B cell (primary cell): Measurements from ENCODE around the gene MED15. TPM values are rescaled to one million over a fixed set of nuclear protein-coding genes. Genes with fewer than 3 reads are reported as not detected.

Experiments
- ATAC-seq: fragments of 200-7000 bp; cut with Tn5 transposase; one replicate; pipeline ENCODE4 v1.10.0; 2021; ENCODE audit warnings: low read depth, mild to moderate bottlenecking, moderate number of reproducible peaks, moderate library complexity
- CTCF ChIA-PET: fragments of 350-600 bp; sonication (Branson Sonifier 250); formaldehyde crosslinking; loops from one replicate; lab custom pipeline; 2021; ENCODE audit warnings: antibody characterized with exemption, inconsistent platforms; lab: Charles Lee
- POLR2A ChIA-PET: fragments of 350-600 bp; sonication (Branson Sonifier 250); formaldehyde crosslinking; loops from one replicate; lab custom pipeline; 2021; ENCODE audit warnings: antibody characterized with exemption; lab: Charles Lee
- DNase-seq: peaks from one replicate; pipeline ENCODE4 v3.0.0; 2013
- H2AFZ ChIP-seq: 2 replicates; pipeline ENCODE4 v1.6.1; 2012; ENCODE audit warnings: mild to moderate bottlenecking, low read depth, low read length; ENCODE audit not compliant: insufficient read depth, poor library complexity, severe bottlenecking
- H3K27ac ChIP-seq, 2 donors: 1 replicate in 1 of 2; 2 replicates in 1 of 2; pipeline ENCODE4 v1.5.1; 2012 to 2013; ENCODE audit warnings: low read length in 2 of 2, mild to moderate bottlenecking in 2 of 2, moderate library complexity in 1 of 2
- H3K27me3 ChIP-seq, 4 experiments: fragments of 200-600 bp in 1 of 4; sonication (generic) in 1 of 4; replicated peaks in 1 of 4; 1 replicate in 2 of 4; 2 replicates in 2 of 4; pipeline versions ENCODE4 v1.6.1 to v1.7.0; 2013 to 2016; ENCODE audit warnings: low read length in 3 of 4, mild to moderate bottlenecking in 2 of 4, mixed read lengths in 1 of 4, moderate library complexity in 1 of 4; ENCODE audit not compliant: insufficient read depth in 4 of 4, control insufficient read depth in 3 of 4; ENCODE audit errors: control extremely low read depth in 1 of 4
- H3K36me3 ChIP-seq, 2 experiments: replicated peaks in 1 of 2; 1 replicate in 1 of 2; 2 replicates in 1 of 2; pipeline versions ENCODE4 v1.6.1 to v1.7.1; 2013; ENCODE audit warnings: low read length in 1 of 2; ENCODE audit not compliant: insufficient read depth in 2 of 2, control insufficient read depth in 1 of 2; ENCODE audit errors: control extremely low read depth in 1 of 2, extremely low read depth in 1 of 2
- H3K4me1 ChIP-seq, 2 donors: fragments of 200-600 bp in 1 of 2; sonication (generic) in 1 of 2; 1 replicate in 1 of 2; 2 replicates in 1 of 2; pipeline versions ENCODE4 v1.5.1 to v1.6.1; 2013 to 2017; ENCODE audit warnings: low read length in 2 of 2; ENCODE audit not compliant: control insufficient read depth in 2 of 2, insufficient read depth in 2 of 2
- H3K4me2 ChIP-seq: replicated peaks from 2 replicates; pipeline ENCODE3; 2012; ENCODE audit warnings: mild to moderate bottlenecking, low read depth, low read length; ENCODE audit not compliant: poor library complexity, severe bottlenecking
- H3K4me3 ChIP-seq, 5 experiments: fragments of 200-600 bp in 1 of 5; sonication (generic) in 1 of 5; 1 replicate in 3 of 5; 2 replicates in 2 of 5; pipeline versions ENCODE4 v1.5.1 to v1.7.0; 2011 to 2016; ENCODE audit warnings: low read length in 4 of 5, mild to moderate bottlenecking in 4 of 5, low read depth in 2 of 5, control low read depth in 1 of 5, moderate library complexity in 1 of 5; ENCODE audit not compliant: insufficient read depth in 1 of 5; ENCODE audit errors: control extremely low read depth in 1 of 5, extremely low read depth in 1 of 5
- H3K79me2 ChIP-seq: fragments of 200-600 bp; sonication (generic); one replicate; pipeline ENCODE4 v1.6.0; 2016; ENCODE audit warnings: low read length; ENCODE audit not compliant: control insufficient read depth, insufficient read depth
- H3K9ac ChIP-seq: fragments of 200-600 bp; sonication (generic); 2 replicates; pipeline ENCODE4 v1.6.1; 2017; ENCODE audit warnings: mild to moderate bottlenecking, low read length, moderate library complexity
- H3K9me3 ChIP-seq, 3 donors: one replicate each; pipeline versions ENCODE4 v1.6.1 to v1.7.1; 2013; ENCODE audit warnings: low read length in 2 of 3; ENCODE audit not compliant: control insufficient read depth in 2 of 3, insufficient read depth in 1 of 3; ENCODE audit errors: control extremely low read depth in 1 of 3
- H4K20me1 ChIP-seq: 2 replicates; pipeline ENCODE4 v1.6.0; 2012; ENCODE audit warnings: mild to moderate bottlenecking, low read length; ENCODE audit not compliant: insufficient read depth, control insufficient read depth, poor library complexity, severe bottlenecking
- H3K27ac Mint-ChIP-seq: one replicate; pipeline ENCODE4 v1.8.0; 2021; ENCODE audit warnings: mixed read lengths
- H3K27me3 Mint-ChIP-seq: one replicate; pipeline ENCODE4 v1.8.0; 2021; ENCODE audit warnings: mixed read lengths
- H3K4me1 Mint-ChIP-seq: one replicate; pipeline ENCODE4 v1.8.0; 2021; ENCODE audit warnings: mixed read lengths
- H3K4me3 Mint-ChIP-seq: one replicate; pipeline ENCODE4 v1.8.0; 2021; ENCODE audit warnings: mixed read lengths
- H3K9me3 Mint-ChIP-seq: one replicate; pipeline ENCODE4 v1.8.0; 2022; ENCODE audit warnings: mixed read lengths; ENCODE audit not compliant: insufficient read depth
- CTCF ChIP-seq: fragments of 200-600 bp; IDR thresholded peaks from one replicate; pipeline ENCODE4 v1.8.0; 2022; ENCODE audit warnings: antibody characterized with exemption, mild to moderate bottlenecking
- EZH2 ChIP-seq: IDR thresholded peaks from 2 replicates; pipeline ENCODE4 v1.6.1; 2012; ENCODE audit warnings: borderline replicate concordance, low read depth, mild to moderate bottlenecking, moderate library complexity, low read length; ENCODE audit not compliant: insufficient read depth, poor library complexity, severe bottlenecking
- WGBS: methylation state at CpG from one replicate; pipeline ENCODE4 v1.1.5; 2013; ENCODE audit warnings: missing lambda C conversion rate; ENCODE audit not compliant: insufficient coverage; 5-methylcytosine and 5-hydroxymethylcytosine counted together
- intact Hi-C: fragments of 100-400 bp; cut with micrococcal nuclease; formaldehyde crosslinking; loops from one replicate; pipeline ENCODE4 v1.10.0; 2022
- polyA plus RNA-seq: library from polyadenylated mRNA; depleted of rRNA; stranded (reverse); fragments of >200 nt; gene quantifications from 2 replicates; pipeline ENCODE4 v1.2.3, GENCODE V29; 2012
- total RNA-seq, 2 donors: library from RNA; stranded (reverse); fragments of 120-200 nt in 1 of 2; gene quantifications; 1 replicate in 1 of 2; 2 replicates in 1 of 2; pipeline versions ENCODE4 v1.2.3 to v1.2.4, GENCODE V29; 2013 to 2022

MED15 gene
- total and polyA plus RNA-seq, 2 donors (not counting 1 experiment from before 2014, with no cell fraction given) = 109 to 134 TPM

GRCh38 chr22:20584029-20584871, 76.8 kb downstream of the MED15 start:
- DNase-seq = no peak
- H3K27ac Mint-ChIP-seq = no peak overlapping the region
- Histone ChIP-seq H3K27ac (no peak overlapping the region), H3K9me3 (no peaks in the 10 kb centered on the region), H3K9ac (no peak overlapping the region), H2AFZ (no peak overlapping the region), H4K20me1 (peaks cover 39% of the 10 kb centered on the region), H3K27me3 (no peaks in the 10 kb centered on the region), H3K79me2 (peaks cover 2% of the 10 kb centered on the region), H3K4me1 (no peaks in the 10 kb centered on the region), H3K4me2 (no peak overlapping the region), H3K4me3 (no peak overlapping the region), H3K36me3 (peaks cover 0 to 72% of the 10 kb centered on the region in 2 experiments)
- CTCF ChIA-PET = interaction anchor here (0.9 kb wide), 1 partner anchor 20 kb away, joined by 4 read pairs; no protein-coding TSS in a partner anchor
- WGBS = 97% methylated on average over 9 of the region's 12 CpGs
- ATAC-seq = no peak
- no peaks in the 10 kb centered on the region for H3K4me1 Mint-ChIP-seq
- no peaks in the 10 kb centered on the region for H3K9me3 Mint-ChIP-seq
- intact Hi-C loops = loop anchor here (5.0 kb wide), 1 partner anchor 602 kb away; no protein-coding TSS in a partner anchor
- POLR2A ChIA-PET = no interaction called here
- no peak overlapping the region for H3K4me3 Mint-ChIP-seq
- no peaks in the 10 kb centered on the region for H3K27me3 Mint-ChIP-seq
- TF ChIP-seq CTCF = no peak
- TF ChIP-seq EZH2 = no peak
